Measurements from ENCODE around the gene ZBTB4.
"Not testable (repeated sequence)": the region's sequence is repeated elsewhere in the genome, so short reads cannot be mapped to it uniquely, and the experiment has no call there.

The ZBTB4 gene

DNA sequence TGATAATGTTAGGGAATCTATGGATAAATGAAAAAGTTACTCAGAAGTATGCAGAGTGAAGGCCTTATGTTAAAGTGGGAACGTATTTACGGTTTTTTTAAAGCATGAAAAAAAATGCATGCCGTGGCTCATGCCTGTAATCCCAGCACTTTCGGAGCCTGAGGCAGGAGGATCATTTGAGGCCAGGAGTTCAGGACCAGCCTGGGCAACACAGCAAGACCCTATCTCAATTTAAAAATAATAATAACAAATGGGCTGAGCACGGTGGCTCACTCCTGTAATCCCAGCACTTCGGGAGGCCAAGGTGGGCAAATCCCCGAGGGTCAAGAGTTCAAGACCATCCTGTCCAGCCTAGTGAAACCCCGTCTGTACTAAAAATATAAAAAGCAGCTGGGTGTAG lies 10.7 kb upstream of the ZBTB4 start:
- no peak for DNase-seq

DNA sequence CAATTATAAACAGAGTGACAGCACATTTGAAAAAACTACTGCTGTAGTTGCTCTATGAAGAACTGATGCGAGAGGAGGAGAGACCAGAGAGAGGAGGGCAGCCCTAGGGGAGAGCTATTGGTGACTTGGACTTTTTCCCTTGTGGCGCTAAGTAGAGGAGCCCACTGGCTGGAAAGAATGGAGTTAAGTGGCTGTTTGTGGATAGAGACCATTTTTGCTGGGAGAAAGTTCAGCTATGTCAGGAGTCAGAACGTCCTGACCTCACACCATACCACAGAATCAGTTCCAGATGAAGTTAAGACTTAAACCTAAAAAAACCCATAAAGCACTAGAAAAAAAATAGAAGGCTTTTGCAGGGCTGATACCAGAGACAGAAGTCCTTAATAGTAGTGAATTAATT lies 6.8 kb upstream of the ZBTB4 start:
- DNase-seq = no peak

DNA sequence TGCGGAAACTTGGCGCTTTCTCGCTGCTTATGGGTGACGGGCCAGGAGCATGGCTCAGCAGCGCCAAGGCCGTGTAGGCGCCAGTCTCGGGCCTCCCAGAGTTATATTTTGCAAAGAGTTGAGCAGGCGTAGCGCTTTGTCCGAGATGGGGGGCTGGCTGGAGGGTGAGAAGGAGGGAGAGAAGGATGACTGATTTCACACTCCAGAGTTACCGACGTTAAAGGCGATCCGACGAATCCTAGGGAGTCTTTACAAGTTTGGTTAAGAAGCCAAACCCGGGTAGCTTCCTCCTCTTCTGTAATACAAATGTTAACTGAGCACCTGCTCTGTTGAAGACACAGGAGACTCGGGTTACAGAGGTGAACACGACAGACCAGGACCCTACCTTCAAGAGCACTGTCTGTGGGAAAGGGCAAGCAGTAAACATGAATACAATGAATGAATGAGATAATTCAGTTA lies 5.5 kb upstream of the ZBTB4 start:
- DNase-seq = peak in 1 of 2 experiments; percentile 36

DNA sequence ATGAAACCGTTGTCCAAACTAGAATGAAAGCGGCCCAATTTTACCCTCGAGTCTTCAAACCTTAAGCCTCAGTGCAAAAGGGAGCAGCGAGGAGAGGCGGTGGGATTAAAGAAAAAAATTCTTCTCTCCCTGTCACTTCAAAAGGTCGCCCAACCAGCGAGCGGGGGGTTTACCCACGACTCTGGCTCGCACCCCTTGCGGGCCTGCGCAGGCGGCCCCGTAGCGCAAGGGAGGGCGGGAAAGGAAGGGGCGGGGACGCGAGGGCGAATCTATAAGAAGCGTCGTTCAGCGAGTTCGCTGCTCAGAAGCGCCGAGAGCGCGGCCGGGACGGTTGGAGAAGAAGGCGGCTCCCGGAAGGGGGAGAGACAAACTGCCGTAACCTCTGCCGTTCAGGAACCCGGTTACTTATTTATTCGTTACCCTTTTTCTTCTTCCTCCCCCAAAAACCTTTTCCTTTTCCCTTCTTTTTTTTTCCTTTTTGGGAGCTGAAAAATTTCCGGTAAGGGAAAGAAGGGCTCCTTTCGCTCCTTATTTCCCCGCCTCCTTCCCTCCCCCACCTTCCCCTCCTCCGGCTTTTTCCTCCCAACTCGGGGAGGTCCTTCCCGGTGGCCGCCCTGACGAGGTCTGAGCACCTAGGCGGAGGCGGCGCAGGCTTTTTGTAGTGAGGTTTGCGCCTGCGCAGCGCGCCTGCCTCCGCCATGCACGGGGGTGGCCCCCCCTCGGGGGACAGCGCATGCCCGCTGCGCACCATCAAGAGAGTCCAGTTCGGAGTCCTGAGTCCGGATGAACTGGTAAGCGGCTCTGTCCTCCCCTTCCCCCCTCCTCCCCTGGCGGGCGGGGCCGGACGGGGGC lies 4.9 kb upstream of the ZBTB4 start, which contains the start of gene POLR2A:
Gene POLR2A (plus strand): TSS at position 300 of the 852 bp plus-strand sequence.
- DNase-seq = peak; percentile 68 to 74

DNA sequence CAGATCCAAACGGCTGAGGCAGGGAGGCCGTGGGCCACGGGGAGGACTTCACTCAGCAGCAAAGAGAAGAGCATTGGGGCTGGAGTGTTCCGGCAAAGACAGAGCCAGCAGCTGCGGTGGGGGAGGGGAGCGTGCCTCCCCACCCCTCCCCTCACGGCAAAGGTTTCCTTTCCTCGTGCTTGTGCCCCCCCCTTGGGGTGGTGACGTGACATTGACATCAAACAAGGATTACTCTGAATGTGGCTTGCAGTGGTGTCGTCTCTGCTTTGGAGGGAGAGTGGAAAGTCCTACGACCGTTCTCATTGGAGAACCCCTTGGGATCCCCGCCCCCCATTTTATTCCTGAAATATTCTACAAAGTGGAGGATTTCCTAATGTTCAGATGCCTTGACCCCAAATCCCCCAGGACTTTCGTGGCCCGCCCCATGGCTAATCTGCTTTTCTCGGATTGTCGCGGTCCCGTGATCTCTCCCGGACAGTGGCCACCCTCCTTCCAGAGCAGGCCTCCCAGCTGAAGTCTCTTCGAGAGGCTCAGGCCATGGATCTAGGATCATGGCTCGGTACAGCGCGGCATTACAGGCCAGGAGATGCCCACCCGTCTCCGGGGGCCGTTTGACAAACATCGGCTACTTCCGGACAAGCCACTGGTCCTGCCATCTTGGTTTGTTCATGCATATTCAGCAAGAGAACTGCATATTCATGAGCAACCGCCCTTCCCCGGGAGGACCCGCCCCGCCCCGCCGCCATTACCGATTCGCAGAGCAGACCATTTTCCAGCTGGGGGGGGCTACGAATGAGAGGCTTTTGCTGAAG lies 4.0 kb upstream of the ZBTB4 start:
- peak; percentile 60 to 74 for DNase-seq

DNA sequence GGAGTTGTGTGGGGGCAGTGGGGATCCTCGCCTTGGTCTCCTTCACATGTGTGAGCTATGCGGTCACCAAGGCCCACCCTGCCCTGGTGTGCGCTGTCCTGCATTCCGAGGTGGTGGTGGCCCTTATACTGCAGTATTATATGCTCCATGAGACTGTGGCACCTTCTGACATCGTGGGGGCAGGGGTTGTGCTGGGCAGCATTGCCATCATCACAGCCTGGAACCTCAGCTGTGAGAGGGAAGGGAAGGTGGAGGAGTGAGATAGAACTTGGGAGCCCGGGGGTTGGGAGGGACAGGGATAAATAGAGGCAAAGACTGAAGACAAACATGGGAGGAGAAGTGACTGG lies 3.3 kb upstream of the ZBTB4 start:
- DNase-seq = not testable (repeated sequence)

DNA sequence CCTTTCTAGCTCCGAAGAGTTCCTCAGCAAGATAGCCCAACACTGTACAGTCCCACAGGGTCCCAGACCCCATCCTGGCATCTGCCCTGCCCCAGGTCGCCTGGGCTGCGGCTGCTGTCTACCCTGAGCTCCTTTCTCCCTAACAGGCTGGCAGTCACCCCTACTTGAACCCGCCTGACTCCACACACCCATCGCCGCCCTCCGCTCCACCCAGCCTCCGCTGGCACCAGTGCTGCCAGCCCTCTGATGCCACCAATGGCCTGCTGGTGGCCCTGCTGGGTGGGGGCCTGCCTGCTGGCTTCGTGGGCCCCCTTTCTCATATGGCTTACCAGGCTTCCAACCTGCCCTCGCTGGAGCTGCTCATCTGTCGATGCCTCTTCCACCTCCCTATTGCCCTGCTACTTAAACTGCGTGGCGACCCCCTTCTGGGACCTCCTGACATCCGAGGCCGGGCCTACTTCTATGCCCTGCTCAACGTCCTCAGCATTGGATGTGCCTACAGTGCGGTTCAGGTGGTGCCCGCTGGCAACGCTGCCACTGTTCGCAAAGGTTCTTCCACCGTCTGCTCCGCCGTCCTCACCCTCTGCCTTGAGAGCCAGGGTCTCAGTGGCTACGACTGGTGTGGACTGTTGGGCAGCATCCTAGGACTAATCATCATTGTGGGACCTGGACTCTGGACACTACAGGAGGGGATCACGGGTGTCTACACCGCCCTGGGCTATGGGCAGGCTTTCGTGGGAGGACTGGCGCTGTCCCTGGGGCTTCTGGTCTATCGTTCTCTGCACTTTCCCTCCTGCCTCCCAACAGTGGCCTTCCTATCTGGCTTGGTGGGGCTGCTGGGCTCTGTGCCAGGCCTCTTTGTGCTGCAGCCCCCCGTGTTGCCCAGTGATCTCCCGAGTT lies 2.7 kb upstream of the ZBTB4 start:
- not testable (repeated sequence) for DNase-seq

DNA sequence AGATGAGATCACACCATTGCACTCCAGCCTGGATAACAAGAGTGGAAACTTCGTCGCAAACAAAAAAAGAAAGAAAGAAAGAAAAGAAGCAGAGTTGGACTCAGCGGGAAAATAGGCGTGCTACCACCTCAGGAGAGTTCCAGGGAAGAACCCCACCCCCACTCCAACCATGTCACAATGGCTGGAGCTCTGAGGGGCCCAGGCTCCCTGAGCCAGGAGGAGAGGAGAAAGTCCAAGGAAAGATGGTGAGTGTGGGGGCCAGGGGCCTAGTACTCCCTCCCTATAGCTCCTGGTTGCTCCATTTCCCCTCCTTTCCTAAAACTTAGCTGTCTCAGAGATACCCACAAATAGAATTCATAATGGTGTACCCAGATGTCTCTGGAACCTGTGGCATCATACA lies 1.8 kb upstream of the ZBTB4 start, which contains the start of gene SLC35G6:
Gene SLC35G6 (plus strand): TSS at position 172 of the 400 bp plus-strand sequence. CDS start 71 bp downstream, at position 243.
- not testable (repeated sequence) for DNase-seq

DNA sequence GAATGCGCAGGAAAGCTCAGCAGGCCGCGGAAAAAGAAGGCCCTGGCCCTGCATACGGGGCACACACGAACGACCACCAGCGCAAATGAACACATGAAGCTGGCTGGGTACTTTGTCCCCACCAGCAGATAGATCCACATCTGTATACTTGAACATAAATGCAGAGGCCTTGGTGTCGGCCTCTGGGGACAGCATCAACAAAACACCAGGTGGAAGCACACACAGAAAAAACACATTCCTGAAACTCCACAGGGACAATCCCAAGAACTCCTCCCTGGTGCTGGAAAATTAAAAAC lies 606 bp upstream of the ZBTB4 start:
- DNase-seq = no peak

DNA sequence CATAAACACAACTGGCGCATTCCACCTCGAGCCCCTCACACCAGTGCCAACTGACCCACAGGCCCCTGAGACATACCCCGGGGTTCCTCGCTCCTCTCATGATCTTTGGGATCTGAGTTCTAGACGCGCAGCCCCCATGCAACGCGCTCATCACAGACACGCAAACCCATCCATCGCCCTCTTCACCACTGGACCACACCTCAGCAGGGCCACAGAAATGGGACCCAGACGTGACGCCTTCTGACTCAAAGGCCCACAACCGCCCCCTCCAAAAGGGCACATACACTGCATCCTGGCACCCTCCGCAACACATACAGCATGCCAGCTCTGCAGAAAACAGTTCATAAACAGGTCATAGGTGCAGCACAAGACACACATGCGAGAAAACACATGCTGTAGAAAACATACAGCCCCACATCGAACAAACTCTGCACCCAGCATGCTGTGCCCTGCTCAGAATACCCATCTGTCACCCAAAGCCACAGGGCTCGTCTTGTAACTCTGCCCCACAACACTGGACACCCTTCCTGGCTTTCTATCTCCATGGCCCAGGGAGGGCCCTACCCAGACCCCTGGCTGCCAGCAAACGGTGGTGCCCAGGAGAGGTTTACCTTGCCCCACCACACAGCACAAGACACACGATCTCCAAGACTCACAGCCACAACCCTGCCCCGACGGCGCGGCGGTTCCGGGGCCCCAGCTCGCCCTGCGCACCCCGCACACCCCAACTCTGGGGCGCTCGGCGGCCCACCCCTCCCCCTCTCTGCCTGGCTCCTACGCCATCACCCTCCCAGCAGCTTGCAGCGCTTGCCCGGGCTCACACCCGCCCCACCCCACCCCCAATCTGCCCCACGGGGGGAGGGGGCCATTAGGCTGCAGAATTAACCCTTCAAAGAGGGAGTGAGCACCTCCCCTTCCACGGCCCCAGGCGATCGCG lies 887 bp downstream of the ZBTB4 start:
- DNase-seq = peak in 1 of 2 experiments; percentile 4

DNA sequence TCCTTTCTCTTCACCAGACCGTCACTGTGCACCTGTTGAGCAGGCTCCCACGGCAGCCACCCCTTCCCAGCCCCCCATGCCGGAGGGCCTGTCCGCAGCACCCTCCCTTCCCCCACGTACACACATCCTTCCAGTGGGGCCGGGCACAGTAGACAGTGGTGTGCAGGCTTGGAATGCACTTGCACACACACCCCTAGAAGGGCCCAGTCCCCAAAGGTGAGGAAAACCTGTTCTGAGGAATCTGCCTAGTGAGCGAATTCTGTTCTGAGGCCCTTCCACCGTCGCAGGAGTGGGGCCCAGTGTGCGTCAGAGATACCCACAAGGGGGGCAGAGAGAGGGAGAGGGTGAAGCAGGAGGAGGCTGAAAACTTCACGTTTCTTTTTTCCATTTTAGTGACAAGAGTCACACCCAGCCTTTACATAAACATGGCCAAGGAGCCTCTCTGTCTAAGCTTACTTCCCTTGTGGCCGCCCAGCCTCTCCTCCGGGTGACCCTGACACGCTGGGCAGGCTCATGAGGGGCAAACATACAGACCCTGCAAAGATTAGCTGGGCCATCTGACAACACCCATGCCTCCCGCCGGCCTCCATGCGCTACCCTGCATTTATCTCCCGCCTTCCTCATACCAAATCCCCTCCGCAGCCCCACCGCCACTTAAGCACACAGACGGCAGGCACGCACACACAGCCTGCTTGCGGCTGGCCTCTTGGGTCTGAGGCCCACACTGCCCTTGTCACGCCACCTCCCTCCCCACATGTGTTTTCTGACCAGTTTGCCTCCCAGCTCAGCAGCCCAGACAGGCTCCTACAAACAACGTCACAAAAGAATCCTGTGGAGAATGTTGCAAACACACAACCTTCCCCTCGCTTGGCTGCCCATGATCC lies 1.8 kb downstream of the ZBTB4 start:
- no peak for DNase-seq

DNA sequence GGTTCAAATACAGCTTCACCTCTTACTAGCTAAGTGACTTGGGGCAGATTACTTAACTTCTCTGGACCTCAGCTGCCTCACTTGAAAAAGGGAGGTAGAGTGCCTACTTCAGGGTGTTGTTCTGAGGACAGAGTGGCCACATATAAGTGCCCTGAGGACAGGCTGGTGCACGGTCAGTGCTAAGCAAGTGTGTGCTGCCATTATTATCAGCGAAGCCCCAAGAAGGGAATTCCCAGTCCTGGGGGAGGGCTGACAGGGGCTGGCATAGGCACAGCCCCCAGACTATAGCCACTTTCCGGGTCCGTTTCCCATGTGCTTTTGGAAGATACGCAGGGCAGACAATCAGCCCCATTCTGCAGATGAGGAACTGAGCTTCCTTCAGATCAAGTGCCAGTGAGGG lies 2.5 kb downstream of the ZBTB4 start:
- DNase-seq = no peak

DNA sequence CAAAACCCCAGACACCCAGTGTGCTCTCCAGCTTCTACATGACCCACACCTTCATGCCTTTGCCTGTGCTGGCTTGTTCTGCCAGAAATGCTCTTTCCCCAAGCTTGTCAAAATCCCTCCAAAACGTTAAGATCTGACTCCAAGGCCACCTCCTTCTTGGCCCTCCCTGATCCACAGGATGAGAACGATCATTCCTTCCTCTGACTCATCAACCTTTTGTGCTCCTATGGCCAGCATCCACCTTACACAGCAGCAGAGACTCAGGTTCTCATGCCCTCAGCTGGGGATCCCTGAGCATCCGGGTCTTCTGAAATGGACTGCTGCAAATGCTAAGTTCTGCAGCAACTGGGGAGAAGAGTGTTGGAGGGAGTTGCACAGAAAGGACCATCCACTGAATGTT lies 2.9 kb downstream of the ZBTB4 start:
- DNase-seq = no peak

DNA sequence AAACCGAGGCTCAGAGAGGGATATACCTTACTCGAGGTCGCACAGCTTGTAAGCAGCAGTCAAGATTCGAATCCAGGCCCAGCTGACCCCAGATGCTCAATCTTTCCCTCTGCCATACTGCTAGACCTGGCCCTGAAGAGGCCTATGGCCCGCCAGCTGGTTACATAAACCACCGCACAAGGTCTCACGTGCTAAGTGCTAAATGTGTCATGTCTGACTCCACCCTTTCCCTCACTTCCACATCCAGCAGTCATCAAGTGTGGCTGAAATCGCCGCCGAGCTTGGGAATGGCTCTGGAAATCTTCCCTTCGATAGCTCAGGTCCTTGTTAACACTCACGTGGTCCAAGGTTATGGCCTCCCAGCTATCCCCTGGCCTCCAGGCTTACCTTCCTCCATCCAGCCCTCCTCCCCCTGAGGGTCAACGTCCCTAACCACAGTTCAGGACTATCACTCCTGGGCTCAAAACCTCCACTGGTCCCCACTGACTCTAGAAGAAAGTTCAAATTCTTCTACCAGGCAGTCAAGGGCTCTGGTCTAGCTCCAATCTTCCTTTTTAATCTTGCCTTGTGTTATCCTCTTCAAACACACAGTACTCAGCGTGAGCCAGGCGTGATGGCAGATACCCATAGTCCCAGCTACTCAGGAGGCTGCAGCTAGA lies 3.5 kb downstream of the ZBTB4 start:
- no peak for DNase-seq

DNA sequence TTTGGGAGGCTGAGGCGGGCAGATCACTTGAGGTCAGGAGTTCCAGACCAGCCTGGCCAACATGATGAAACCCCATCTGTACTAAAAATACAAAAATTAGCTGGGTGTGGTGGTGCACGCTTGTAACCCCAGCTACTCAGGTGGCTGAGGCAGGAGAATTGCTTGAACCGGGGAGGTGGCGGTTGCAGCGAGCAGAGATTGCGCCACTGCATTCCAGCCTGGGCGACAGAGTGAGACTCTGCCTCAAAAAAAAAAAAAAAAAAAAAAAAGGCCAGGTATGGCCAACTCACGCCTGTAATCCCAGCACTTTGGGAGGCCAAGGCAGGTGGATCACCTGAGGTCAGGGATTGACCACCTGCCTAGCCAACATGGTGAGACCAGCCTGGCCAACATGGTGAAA lies 4.7 kb downstream of the ZBTB4 start:
- DNase-seq = not testable (repeated sequence)

DNA sequence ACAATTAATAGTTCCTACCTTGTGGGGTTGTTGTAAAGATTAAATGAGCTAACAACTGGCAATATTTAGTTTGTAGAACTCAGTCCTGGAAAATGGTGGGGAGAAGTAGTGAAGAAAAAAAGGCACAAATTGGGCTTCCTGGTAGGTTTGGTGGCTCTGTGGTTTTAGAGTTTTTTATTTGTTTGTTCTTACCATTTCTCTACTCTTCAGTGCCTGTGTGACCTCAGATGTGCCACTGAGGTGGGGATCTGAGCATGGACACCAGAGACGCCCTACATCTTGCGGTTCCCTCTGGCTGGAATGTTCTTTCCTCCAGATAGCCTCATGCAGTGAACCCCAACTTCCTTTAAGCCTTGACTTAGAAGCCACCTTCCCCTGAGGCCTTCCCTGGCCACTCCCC lies 7.7 kb downstream of the ZBTB4 start:
- no peak for DNase-seq

DNA sequence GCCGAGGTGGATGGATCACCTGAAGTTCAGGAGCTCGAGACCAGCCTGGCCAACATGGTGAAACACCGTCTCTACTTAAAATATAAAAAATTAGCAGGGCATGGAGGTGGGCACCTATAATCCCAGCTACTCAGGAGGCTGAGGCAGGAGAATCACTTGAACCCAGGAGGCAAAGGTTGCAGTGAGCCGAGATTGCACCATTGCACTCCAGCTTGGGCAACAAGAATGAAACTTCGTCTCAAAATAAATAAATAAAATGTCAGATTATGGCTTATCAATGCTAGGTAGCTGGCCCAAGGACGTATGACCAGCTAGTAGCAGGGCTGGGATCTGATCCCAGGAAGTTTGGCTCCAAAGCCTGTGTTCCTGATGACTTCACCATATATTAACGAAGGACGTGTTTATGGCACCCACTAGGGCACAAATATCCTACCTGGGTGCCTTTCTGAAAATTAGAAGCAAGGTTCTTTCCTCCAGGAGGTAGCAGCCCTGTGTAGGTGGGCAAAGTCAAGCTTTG lies 8.9 kb downstream of the ZBTB4 start:
- DNase-seq = not testable (repeated sequence)

DNA sequence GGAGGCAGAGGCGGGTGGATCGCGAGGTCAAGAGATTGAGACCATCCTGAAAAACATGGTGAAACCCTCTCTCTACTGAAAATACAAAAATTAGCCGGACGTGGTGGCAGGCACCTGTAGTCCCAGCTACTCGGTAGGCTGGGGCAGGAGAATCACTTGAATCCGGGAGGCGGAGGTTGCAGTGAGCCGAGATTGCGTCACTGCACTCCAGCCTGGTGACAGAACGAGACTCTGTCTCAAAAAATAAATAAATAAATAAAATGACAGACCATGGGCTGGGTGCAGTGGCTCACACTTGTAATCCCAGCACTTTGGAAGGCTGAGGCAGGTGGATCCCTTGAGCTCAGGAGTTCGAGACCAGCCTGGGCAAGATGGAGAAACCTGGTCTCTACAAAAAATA lies 9.6 kb downstream of the ZBTB4 start:
- DNase-seq = not testable (repeated sequence)

DNA sequence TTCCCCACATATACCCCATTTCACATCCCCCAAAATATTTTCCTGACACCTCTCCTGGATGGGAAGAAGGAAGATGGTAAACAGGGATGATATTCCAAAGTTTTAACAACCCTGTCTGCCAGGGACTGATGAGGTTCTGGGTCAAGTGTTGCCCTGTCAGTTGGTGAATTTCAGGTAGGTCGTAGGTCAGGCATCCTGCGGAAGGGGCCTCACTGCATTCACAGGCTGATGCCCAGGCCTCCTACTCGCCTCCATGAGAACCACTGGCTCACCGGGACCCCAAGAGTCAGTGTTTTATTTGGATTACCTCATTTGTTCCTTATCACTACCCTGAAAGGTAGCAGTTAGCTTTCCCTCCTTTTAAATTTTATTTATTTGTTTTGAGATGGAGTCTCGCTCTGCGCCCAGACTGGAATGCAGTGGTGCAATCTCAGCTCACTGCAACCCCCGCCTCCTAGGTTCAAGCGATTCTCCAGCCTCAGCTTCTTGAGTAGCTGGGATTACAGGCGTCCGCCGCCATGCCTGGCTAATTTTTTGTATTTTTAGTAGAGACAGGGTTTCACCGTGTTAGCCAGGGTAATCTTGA lies 10.5 kb downstream of the ZBTB4 start:
- DNase-seq = no peak

DNA sequence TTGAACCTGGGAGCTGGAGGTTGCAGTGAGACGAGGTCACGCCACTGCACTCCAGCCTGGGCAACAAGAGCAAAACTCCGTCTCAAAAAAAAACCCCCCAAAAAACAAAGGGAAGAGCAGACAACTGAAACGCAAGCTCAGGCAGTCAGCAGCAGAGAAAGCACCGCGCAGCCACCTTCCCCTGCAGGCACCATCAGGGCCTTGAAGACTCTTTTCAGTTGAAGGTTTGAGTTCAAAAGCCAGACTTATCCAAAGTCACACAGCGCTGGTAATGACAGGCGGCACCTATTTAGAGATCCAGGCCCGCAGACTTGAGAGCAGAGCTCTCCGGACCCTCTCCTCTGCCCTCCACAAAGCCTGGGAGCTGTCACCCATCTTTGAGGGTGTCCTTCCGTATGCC lies 11.1 kb downstream of the ZBTB4 start:
- no peak for DNase-seq
